HepG2 (cell line): ENCODE data around the gene GPATCH4. TPM values are rescaled to one million over a fixed set of nuclear protein-coding genes. Genes with fewer than 3 reads are reported as not detected.
A peak's percentile ranks its signal among the peaks of the same experiment; 100 is the strongest.

Experiments
- ATF6 ChIP-seq: sonication (generic); formaldehyde crosslinking; conservative IDR thresholded peaks from 2 replicates; pipeline ENCODE4 v1.4.0; 2020; ENCODE audit warnings: missing genetic modification reagents
- CSRNP1 ChIP-seq: sonication (generic); formaldehyde crosslinking; IDR thresholded peaks from 2 replicates; pipeline ENCODE4 v1.8.1; 2023; ENCODE audit warnings: mild to moderate bottlenecking, missing genetic modification reagents
- ERF ChIP-seq: IDR thresholded peaks from 2 replicates; pipeline ENCODE4 v1.6.1; 2018; ENCODE audit warnings: missing biosample characterization, missing genetic modification reagents
- KDM1A ChIP-seq: IDR thresholded peaks from 2 replicates; pipeline ENCODE4 v1.6.1; 2016; ENCODE audit warnings: missing compliant biosample characterization
- MXI1 ChIP-seq: IDR thresholded peaks from 3 replicates; pipeline ENCODE4 v1.6.1; 2012; ENCODE audit warnings: low read depth, low read length, inconsistent platforms, borderline replicate concordance
- NFE2L2 ChIP-seq: fragments of 150-350 bp; IDR thresholded peaks from 2 replicates; pipeline ENCODE4 v1.6.1; 2014; ENCODE audit warnings: low read length
- NPAS2 ChIP-seq: sonication (generic); formaldehyde crosslinking; IDR thresholded peaks from 2 replicates; pipeline ENCODE4 v1.8.0; 2022; ENCODE audit warnings: mild to moderate bottlenecking, missing genetic modification reagents, borderline replicate concordance
- UBTF ChIP-seq: sonication (generic); formaldehyde crosslinking; IDR thresholded peaks from 2 replicates; pipeline ENCODE4 v1.4.0; 2020; ENCODE audit warnings: mild to moderate bottlenecking, missing genetic modification reagents
- YEATS2 ChIP-seq: sonication (generic); formaldehyde crosslinking; IDR thresholded peaks from 2 replicates; pipeline ENCODE4 v1.4.0; 2020; ENCODE audit warnings: missing genetic modification reagents, borderline replicate concordance
- ZNF10 ChIP-seq: sonication (generic); formaldehyde crosslinking; IDR thresholded peaks from 2 replicates; pipeline ENCODE4 v1.4.0; 2020; ENCODE audit warnings: mild to moderate bottlenecking, low read depth, missing genetic modification reagents, borderline replicate concordance
- ZNF253 ChIP-seq: sonication (generic); formaldehyde crosslinking; IDR thresholded peaks from 2 replicates; pipeline ENCODE4 v1.8.0; 2022; ENCODE audit warnings: mild to moderate bottlenecking, missing genetic modification reagents, borderline replicate concordance
- ZNF33A ChIP-seq: sonication (generic); formaldehyde crosslinking; IDR thresholded peaks from 2 replicates; pipeline ENCODE4 v1.5.1; 2020; ENCODE audit warnings: missing genetic modification reagents, mild to moderate bottlenecking, moderate library complexity, borderline replicate concordance
- ZNF547 ChIP-seq: sonication (generic); formaldehyde crosslinking; IDR thresholded peaks from 2 replicates; pipeline ENCODE4 v1.5.1; 2020; ENCODE audit warnings: mild to moderate bottlenecking, missing genetic modification reagents
- ZNF567 ChIP-seq: sonication (generic); formaldehyde crosslinking; IDR thresholded peaks from 2 replicates; pipeline ENCODE4 v1.8.1; 2023; ENCODE audit warnings: mild to moderate bottlenecking, missing genetic modification reagents, borderline replicate concordance
- ZNF768 ChIP-seq: sonication (generic); formaldehyde crosslinking; IDR thresholded peaks from 2 replicates; pipeline ENCODE4 v1.4.0; 2020; ENCODE audit warnings: missing genetic modification reagents
- ZNF816 ChIP-seq: sonication (generic); formaldehyde crosslinking; IDR thresholded peaks from 2 replicates; pipeline ENCODE4 v1.8.0; 2022; ENCODE audit warnings: missing genetic modification reagents, mild to moderate bottlenecking, borderline replicate concordance
- polyA plus RNA-seq, 8 experiments: library from polyadenylated mRNA; depleted of rRNA in 3 of 8; stranded (reverse) in 7 of 8; unstranded in 1 of 8; fragments of >200 nt; fragmentation: Illumina TruSeq in 4 of 8; extraction: Trizol in 4 of 8; gene quantifications; 2 replicates each; pipeline versions ENCODE4 v1.2.1 to v1.2.3, GENCODE V29; 2011 to 2016; ENCODE audit warnings: low read depth in 4 of 8, missing spikeins in 1 of 8, mixed read lengths in 1 of 8; ENCODE audit not compliant: insufficient read depth in 1 of 8
- total RNA-seq, 5 experiments: library from RNA; depleted of rRNA; stranded (reverse); fragments of >200 nt; fragmentation: Illumina TruSeq; extraction: Trizol; gene quantifications; 2 replicates each; pipeline ENCODE4 v1.2.3, GENCODE V29; 2016; ENCODE audit warnings: low read depth in 1 of 5
- TF ChIP-seq, protein P1 (sequence below): sonication (generic); formaldehyde crosslinking; IDR thresholded peaks from 2 replicates; pipeline ENCODE4 v1.5.1; 2020; ENCODE audit warnings: mild to moderate bottlenecking, missing genetic modification reagents, moderate library complexity
- TF ChIP-seq, protein P2 (sequence below): IDR thresholded peaks from 2 replicates; pipeline ENCODE4 v1.6.1; 2018; ENCODE audit warnings: missing genetic modification reagents
- TF ChIP-seq, protein P3 (sequence below): sonication (generic); formaldehyde crosslinking; IDR thresholded peaks from 2 replicates; pipeline ENCODE4 v1.8.0; 2022; ENCODE audit warnings: mild to moderate bottlenecking, missing genetic modification reagents, moderate library complexity

The GPATCH4 gene
- total and polyA plus RNA-seq, 2 of the 13 experiments (the other 11 are each of a cell fraction or from before 2014, with no cell fraction given) = 19.2 to 37.9 TPM

GRCh38 chr1:156601122-156601830 lies at the start of gene GPATCH4 (continued):
- TF ChIP-seq ZNF10 (CRISPR knock-in tag) = no peak
- no peak for TF ChIP-seq ZNF816 (CRISPR knock-in tag)
- no peak for TF ChIP-seq KDM1A (CRISPR knock-in tag)
- TF ChIP-seq ZNF768 = 0 out of 2 replicates have a peak, but pooled peaks have one; percentile 52
- TF ChIP-seq ZNF547 (CRISPR knock-in tag) = peak; percentile 60; the same call in 1 of the 2 replicates
- no peak for TF ChIP-seq ZNF567
- no peak for TF ChIP-seq ERF (CRISPR knock-in tag)
- no peak for TF ChIP-seq ZNF253
- TF ChIP-seq UBTF (CRISPR knock-in tag) = peak; percentile 60
- TF ChIP-seq, protein P1, sequence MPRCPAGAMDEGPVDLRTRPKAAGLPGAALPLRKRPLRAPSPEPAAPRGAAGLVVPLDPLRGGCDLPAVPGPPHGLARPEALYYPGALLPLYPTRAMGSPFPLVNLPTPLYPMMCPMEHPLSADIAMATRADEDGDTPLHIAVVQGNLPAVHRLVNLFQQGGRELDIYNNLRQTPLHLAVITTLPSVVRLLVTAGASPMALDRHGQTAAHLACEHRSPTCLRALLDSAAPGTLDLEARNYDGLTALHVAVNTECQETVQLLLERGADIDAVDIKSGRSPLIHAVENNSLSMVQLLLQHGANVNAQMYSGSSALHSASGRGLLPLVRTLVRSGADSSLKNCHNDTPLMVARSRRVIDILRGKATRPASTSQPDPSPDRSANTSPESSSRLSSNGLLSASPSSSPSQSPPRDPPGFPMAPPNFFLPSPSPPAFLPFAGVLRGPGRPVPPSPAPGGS = peak; percentile 65; the same call in 1 of the 2 replicates
- no peak for TF ChIP-seq NPAS2
- 0 out of 2 replicates have a peak, but pooled peaks have one; percentile 53 for TF ChIP-seq CSRNP1 (CRISPR knock-in tag)
- TF ChIP-seq YEATS2 (CRISPR knock-in tag) = peak; percentile 79; the same call in 1 of the 2 replicates
- no peak for TF ChIP-seq ZNF33A
- TF ChIP-seq NFE2L2 = no peak
- 0 out of 2 replicates have a peak, but pooled peaks have one; percentile 49 for TF ChIP-seq ATF6 (CRISPR knock-in tag)
- TF ChIP-seq, protein P2, sequence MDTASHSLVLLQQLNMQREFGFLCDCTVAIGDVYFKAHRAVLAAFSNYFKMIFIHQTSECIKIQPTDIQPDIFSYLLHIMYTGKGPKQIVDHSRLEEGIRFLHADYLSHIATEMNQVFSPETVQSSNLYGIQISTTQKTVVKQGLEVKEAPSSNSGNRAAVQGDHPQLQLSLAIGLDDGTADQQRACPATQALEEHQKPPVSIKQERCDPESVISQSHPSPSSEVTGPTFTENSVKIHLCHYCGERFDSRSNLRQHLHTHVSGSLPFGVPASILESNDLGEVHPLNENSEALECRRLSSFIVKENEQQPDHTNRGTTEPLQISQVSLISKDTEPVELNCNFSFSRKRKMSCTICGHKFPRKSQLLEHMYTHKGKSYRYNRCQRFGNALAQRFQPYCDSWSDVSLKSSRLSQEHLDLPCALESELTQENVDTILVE (CRISPR knock-in tag) = peak; percentile 38; the same call in 1 of the 2 replicates
- TF ChIP-seq MXI1 = peak; percentile 100
- TF ChIP-seq, protein P3, sequence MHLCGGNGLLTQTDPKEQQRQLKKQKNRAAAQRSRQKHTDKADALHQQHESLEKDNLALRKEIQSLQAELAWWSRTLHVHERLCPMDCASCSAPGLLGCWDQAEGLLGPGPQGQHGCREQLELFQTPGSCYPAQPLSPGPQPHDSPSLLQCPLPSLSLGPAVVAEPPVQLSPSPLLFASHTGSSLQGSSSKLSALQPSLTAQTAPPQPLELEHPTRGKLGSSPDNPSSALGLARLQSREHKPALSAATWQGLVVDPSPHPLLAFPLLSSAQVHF (CRISPR knock-in tag) = 0 out of 2 replicates have a peak, but pooled peaks have one; percentile 32
